ENCODE measurements around the gene MPC1L. TPM values are rescaled to one million over a fixed set of nuclear protein-coding genes. Genes with fewer than 3 reads are reported as not detected.

The MPC1L gene
- total RNA-seq, 4 donors from 2014 or later = not detected

DNA sequence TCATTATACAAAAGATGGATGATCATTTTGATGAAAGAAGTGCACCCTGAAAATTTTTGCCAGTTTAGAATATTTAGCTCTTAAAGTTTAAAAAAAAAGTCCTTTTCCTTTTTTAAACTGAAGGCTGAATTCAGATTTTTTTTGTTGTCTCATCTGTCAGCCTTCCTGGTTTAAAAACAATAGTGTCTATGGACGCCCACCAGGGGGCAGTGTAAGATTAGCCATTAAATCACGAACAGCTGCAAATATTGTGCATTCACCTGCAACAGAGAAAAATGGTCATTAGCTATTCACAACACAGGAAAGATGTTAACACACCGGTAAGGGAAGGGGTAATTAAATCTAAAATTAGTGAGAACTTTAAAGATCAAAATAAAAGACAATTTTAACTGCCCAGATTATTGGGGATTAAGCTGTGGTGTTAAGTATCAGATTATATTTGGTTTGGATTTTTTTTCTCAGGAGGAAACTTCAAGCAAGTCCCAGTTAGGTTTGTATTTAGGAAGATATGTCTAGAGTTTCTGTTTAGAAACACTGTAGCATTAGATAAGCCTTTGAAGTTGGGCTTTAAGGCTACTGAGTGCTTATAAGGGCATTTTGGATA is 28.5 kb downstream of the MPC1L start:
- TF ChIP-seq, protein P1, sequence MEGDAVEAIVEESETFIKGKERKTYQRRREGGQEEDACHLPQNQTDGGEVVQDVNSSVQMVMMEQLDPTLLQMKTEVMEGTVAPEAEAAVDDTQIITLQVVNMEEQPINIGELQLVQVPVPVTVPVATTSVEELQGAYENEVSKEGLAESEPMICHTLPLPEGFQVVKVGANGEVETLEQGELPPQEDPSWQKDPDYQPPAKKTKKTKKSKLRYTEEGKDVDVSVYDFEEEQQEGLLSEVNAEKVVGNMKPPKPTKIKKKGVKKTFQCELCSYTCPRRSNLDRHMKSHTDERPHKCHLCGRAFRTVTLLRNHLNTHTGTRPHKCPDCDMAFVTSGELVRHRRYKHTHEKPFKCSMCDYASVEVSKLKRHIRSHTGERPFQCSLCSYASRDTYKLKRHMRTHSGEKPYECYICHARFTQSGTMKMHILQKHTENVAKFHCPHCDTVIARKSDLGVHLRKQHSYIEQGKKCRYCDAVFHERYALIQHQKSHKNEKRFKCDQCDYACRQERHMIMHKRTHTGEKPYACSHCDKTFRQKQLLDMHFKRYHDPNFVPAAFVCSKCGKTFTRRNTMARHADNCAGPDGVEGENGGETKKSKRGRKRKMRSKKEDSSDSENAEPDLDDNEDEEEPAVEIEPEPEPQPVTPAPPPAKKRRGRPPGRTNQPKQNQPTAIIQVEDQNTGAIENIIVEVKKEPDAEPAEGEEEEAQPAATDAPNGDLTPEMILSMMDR (IDR thresholded peaks at IDR 0.05) = no peak
- no peak for ATAC-seq (ENCODE audit: low FRiP score)
- peak; percentile 81 for DNase-seq (ENCODE audit: low spot score)

DNA sequence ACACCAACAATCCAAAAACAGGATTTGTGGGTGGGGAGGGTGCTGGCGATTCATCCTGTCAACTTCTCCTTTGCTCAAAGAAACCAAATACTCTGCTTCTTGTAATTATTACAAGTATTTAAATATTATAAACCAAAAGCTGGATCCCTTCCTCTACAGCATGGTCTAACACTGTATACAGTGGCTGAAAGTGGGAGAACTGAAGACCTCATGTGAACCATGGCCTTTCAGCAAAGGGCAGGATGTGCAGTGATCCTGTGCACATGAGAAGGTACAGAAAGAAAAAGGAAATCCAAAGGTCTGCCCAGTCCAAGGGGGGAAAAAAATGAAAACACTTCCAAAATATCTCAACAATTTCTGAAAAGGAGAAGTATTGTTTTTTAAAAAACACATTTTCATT is 29.4 kb downstream of the MPC1L start:
- no peak for ATAC-seq (ENCODE audit: low FRiP score)
- TF ChIP-seq, protein P1 (IDR thresholded peaks at IDR 0.05) = no peak
- DNase-seq (ENCODE audit: low spot score) = no peak

GRCh38 chrX:40653535-40653934 is 30.3 kb downstream of the MPC1L start:
- DNase-seq (ENCODE audit: low spot score) (no peak), ATAC-seq (ENCODE audit: low FRiP score) (no peak)
- TF ChIP-seq, protein P1 (IDR thresholded peaks at IDR 0.05) = no peak

GRCh38 chrX:40660381-40660780 is 37.2 kb downstream of the MPC1L start:
- ATAC-seq (ENCODE audit: low FRiP score) (no peak), DNase-seq (ENCODE audit: low spot score) (no peak)
- TF ChIP-seq, protein P1 (IDR thresholded peaks at IDR 0.05) = no peak

DNA sequence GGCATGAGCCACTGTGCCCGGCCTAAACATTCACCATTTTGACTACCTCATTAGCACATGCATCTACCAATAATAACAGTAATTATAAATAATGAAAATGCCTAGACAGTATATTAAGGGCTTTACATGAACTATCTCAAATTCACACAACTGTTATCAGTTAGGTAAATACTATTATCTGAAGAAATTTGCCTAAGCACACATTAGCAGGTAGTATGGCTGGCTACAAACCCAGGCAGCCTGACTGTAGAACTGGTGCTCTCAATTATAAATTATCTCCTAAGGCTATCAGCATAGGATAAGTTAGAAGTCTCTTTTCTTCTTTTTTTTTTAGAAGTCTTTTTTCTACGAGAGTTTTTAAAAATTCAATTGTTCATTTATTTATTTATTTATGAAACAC is 38.3 kb downstream of the MPC1L start:
- ATAC-seq (ENCODE audit: low FRiP score) (no peak), DNase-seq (ENCODE audit: low spot score) (no peak)
- TF ChIP-seq, protein P1 (IDR thresholded peaks at IDR 0.05) = no peak

GRCh38 chrX:40663078-40663740 is 40.0 kb downstream of the MPC1L start:
- DNase-seq (ENCODE audit: low spot score) (no peak), ATAC-seq (ENCODE audit: low FRiP score) (no peak)
- TF ChIP-seq, protein P1 (IDR thresholded peaks at IDR 0.05) = no peak
